ENCODE data around the gene UBA52. TPM values are rescaled to one million over a fixed set of nuclear protein-coding genes. Genes with fewer than 3 reads are reported as not detected.
"Not testable (repeated sequence)": the region's sequence is repeated elsewhere in the genome, so short reads cannot be mapped to it uniquely, and the experiment has no call there.

Gene UBA52
- total and polyA plus RNA-seq, 2 of the 13 experiments (the other 11 are each of a cell fraction or from before 2014, with no cell fraction given): 959 to 1,782 TPM

- TF ChIP-seq TFDP1 (CRISPR knock-in tag; IDR thresholded peaks at IDR 0.05; ENCODE audit: borderline replicate concordance): peak; percentile 5; the same call in 1 of the 2 replicates
- peak; percentile 8; the same call in 1 of the 2 replicates for TF ChIP-seq SNAPC2 (CRISPR knock-in tag; IDR thresholded peaks at IDR 0.05)
- peak; percentile 5; the same call in 1 of the 2 replicates for TF ChIP-seq SALL1 (CRISPR knock-in tag; IDR thresholded peaks at IDR 0.05)
- peak; percentile 52 for TF ChIP-seq YY1 (IDR thresholded peaks at IDR 0.05; ENCODE audit: insufficient read depth, insufficient replicate concordance, low read depth, low read length)
- TF ChIP-seq IKZF5 (CRISPR knock-in tag; IDR thresholded peaks at IDR 0.05): 0 out of 2 replicates have a peak, but pooled peaks have one; percentile 9
- 0 out of 2 replicates have a peak, but pooled peaks have one; percentile 64 for TF ChIP-seq SNAPC5 (CRISPR knock-in tag; IDR thresholded peaks at IDR 0.05; ENCODE audit: borderline replicate concordance)
- TF ChIP-seq FOXP4 (CRISPR knock-in tag; IDR thresholded peaks at IDR 0.05): peak; percentile 44; the same call in 1 of the 2 replicates
- 0 out of 2 replicates have a peak, but pooled peaks have one; percentile 34 for TF ChIP-seq ZNF615 (CRISPR knock-in tag; IDR thresholded peaks at IDR 0.05; ENCODE audit: borderline replicate concordance)
- TF ChIP-seq ZNF709 (CRISPR knock-in tag; IDR thresholded peaks at IDR 0.05): 0 out of 2 replicates have a peak, but pooled peaks have one; percentile 28
- peak; percentile 28; the same call in 1 of the 2 replicates for TF ChIP-seq KAT7 (CRISPR knock-in tag; IDR thresholded peaks at IDR 0.05; ENCODE audit: borderline replicate concordance)
- 0 out of 2 replicates have a peak, but pooled peaks have one; percentile 18 for TF ChIP-seq ZFP36L1 (CRISPR knock-in tag; IDR thresholded peaks at IDR 0.05)
- 0 out of 2 replicates have a peak, but pooled peaks have one; percentile 71 for TF ChIP-seq CHD4 (IDR thresholded peaks at IDR 0.05; ENCODE audit: borderline replicate concordance, low read length)
- TF ChIP-seq ZNF230 (CRISPR knock-in tag; IDR thresholded peaks at IDR 0.05): 0 out of 2 replicates have a peak, but pooled peaks have one; percentile 58
- peak; percentile 7; the same call in 1 of the 2 replicates for TF ChIP-seq THAP7 (CRISPR knock-in tag; IDR thresholded peaks at IDR 0.05)
- not testable (repeated sequence) for TF ChIP-seq FOXP1 (IDR thresholded peaks at IDR 0.05)
- peak; percentile 60 for TF ChIP-seq FOXP1 (CRISPR knock-in tag; IDR thresholded peaks at IDR 0.05)
- 0 out of 2 replicates have a peak, but pooled peaks have one; percentile 10 for TF ChIP-seq ZMYM2 (CRISPR knock-in tag; IDR thresholded peaks at IDR 0.05)
- peak; percentile 59 for TF ChIP-seq ZNF143 (CRISPR knock-in tag; IDR thresholded peaks at IDR 0.05)
- TF ChIP-seq ZNF317 (CRISPR knock-in tag; IDR thresholded peaks at IDR 0.05): 0 out of 2 replicates have a peak, but pooled peaks have one; percentile 32
- TF ChIP-seq ZNF121 (CRISPR knock-in tag; IDR thresholded peaks at IDR 0.05): peak; percentile 100
Observed at GRCh38 chr19:18522862-18523440, 48.7 kb upstream of the UBA52 start (continued).
